NCI-H1105 (cell line): ENCODE results near the gene CSF3.
"Not testable (repeated sequence)": the region's sequence is repeated elsewhere in the genome, so short reads cannot be mapped to it uniquely, and the experiment has no call there.

Source experiments
- DNase-seq: peaks from one replicate; lab custom pipeline; 2025; lab: John Stamatoyannopoulos, UW

CSF3 gene

DNA sequence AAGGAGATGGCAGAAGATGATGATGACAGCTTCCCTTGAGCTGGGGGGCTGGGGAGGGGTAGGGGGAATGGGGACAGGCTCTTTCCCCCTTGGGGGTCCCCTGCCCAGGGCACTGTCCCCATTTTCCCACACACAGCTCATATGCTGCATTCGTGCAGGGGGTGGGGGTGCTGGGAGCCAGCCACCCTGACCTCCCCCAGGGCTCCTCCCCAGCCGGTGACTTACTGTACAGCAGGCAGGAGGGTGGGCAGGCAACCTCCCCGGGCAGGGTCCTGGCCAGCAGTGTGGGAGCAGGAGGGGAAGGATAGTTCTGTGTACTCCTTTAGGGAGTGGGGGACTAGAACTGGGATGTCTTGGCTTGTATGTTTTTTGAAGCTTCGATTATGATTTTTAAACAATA lies 17.7 kb upstream of the CSF3 start:
- DNase-seq: no peak

DNA sequence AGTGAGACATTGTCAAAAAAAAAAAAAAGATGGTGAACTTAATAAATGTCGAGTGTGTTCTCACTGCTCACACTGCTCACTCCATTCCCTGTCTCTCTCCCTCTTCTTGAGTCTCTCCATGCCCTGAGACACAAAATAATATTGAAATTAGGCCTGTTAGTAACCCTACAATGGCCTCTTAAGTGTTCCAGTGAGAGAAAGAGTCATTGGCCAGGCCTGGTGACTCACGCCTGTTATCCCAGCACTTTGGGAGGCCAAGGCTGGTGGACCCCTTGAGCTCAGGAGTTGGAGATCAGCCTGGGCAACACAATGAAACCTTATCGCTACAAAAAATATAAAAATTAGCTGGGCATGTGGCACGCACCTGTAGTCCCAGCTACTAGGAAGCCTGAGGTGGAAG lies 16.2 kb upstream of the CSF3 start:
- DNase-seq: no peak

DNA sequence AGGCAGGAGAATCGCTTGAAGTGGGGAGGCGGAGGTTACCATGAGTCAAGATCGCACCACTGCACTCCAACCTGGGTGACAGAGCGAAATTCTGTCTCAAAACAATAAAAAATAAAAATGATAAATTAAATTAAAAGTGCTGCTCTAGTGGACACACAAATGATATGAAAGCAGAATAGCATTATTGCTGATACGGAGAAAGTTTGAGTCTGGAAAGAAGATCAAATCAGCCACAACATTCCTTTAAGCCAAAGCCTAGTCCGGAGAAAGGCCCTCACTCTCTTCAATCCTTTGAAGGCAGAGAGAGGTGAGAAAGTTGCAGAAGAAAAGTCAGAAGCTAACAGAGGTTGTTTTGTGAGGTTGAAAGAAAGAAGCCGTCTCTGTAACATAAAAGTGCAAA lies 15.1 kb upstream of the CSF3 start:
- no peak for DNase-seq

DNA sequence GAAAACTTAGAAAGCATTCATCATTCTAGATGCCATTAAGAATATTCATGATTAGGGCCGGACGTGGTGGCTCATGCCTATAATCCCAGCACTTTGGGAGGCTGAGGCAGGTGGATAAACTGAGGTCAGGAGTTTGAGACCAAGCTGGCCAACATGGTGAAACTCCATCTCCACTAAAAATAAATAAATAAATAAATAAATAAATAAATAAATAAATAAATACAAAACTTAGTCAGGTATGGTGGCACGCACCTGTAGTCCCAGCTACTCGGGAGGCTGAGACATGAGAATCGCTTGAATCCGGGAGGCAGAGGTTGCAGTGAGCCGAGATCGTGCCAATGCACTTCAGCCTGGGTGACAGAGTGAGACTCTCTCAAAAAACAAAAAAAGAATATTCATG lies 13.9 kb upstream of the CSF3 start:
- DNase-seq: not testable (repeated sequence)

DNA sequence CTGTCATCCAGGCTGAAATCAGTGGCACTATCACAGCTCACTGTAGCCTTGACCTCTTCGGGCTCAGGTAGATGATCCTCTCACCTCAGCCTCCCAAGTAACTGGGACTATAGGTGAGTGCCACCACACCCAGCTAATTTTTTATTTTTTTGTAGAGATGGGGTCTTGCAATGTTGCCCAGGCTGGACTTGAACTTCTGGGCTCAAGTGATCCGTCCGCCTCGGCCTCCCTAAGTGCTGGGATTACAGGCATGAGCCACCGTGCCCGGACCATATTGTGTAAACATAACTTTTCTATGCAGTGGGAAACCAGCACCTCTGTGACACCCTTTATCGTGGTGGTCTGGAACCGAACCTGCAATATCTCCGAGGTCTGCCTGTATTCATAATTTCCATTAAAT lies 11.2 kb upstream of the CSF3 start:
- DNase-seq: no peak

DNA sequence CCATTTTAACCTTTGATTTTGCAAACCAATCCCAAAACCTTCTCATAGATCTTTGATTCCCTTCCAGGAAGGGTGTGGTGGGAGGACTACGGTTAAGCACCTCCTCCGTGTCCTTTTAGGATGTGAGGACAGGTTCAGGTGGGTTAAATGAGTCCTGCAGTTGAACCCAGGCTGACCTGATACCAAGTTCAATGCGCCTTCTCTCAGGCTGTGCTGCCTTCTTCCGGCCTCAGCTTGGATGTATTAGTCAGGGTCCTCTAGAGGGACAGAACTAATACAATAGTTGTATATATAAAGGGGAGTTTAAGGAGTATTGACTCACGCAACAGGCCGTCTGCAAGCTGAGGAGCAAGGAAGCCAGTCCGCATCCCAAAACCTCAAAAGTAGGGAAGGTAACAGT lies 10.5 kb upstream of the CSF3 start:
- no peak for DNase-seq

DNA sequence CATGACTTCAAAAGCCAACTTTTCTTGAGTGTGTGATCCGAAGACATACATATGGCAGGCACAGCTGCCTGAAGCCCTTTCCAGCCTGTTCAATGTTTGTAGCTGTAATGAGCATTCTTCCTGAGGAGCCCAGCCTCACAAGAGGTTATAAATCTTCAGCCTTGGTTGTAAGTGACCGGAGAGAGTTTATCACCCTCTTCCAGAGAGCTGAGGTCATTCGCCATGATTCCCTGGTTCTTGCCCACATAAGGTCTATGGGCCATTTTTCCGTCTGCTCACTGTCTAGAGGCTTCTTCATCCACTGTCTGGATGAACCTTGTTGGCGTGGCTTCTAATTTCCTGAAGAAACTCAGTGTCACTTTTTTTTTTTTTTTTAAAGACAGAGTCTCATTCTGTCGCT lies 9.7 kb upstream of the CSF3 start:
- DNase-seq: no peak

DNA sequence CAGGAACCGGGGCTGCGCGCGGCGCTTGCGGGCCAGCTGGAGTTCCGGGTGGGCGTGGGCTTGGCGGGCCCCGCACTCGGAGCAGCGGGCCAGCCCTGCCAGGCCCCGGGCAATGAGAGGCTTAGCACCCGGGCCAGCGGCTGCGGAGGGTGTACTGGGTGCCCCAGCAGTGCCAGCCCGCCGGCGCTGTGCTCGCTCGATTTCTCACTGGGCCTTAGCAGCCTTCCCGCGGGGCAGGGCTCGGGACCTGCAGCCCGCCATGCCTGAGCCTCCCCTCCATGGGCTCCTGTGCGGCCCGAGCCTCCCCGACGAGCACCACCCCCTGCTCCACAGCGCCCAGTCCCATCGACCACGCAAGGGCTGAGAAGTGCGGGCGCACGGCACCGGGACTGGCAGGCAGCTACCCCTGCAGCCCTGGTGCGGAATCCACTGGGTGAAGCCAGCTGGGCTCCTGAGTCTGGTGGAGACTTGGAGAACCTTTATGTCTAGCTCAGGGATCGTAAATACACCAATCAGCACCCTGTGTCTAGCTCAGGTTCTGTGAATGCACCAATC lies 4.2 kb upstream of the CSF3 start:
- DNase-seq: not testable (repeated sequence)

DNA sequence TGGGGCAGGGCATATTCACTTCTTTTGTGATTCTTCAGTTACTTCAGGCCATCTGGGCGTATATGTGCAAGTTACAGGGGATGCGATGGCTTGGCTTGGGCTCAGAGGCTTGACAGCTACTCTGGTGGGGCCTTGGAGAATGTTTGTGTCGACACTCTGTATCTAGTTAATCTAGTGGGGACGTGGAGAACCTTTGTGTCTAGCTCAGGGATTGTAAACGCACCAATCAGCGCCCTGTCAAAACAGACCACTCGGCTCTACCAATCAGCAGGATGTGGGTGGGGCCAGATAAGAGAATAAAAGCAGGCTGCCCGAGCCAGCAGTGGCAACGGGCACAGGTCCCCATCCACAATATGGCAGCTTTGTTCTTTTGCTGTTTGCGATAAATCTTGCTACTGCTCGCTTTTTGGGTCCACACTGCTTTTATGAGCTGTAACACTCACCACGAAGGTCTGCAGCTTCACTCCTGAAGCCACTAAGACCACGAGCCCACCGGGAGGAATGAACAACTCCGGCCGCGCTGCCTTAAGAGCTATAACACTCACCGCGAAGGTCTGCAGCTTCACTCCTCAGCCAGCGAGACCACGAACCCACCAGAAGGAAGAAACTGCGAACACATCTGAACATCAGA lies 3.1 kb upstream of the CSF3 start:
- DNase-seq: not testable (repeated sequence)

DNA sequence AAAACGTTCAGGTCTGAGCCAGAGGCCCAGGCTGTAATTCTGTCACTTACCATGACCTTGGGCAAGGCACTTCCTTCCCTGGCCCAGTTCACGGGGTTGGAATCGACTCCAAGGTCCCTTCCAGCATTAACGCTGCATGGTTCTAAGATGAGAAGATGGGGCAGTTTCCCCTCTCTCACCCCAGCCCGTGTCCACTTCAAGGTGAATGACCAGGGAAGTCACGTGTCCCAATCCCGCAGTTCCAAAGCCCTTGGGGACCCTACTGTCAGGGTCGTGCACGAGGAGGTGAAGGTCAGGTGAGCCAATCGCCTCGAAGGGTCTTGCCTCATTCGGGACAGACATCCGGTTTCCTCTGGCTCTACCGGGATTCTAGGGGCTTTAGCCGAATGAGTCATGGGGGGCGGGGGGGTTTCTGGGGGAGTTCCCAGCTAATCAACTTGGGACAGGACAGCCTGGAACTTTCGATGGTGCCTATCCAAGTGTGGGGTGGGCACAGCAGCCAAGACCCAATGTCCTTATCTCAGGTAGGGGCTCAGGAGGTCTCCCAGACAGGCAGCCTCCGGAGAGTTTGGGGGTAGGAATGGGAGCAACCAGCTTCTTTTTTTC lies 762 bp upstream of the CSF3 start:
- DNase-seq: no peak

DNA sequence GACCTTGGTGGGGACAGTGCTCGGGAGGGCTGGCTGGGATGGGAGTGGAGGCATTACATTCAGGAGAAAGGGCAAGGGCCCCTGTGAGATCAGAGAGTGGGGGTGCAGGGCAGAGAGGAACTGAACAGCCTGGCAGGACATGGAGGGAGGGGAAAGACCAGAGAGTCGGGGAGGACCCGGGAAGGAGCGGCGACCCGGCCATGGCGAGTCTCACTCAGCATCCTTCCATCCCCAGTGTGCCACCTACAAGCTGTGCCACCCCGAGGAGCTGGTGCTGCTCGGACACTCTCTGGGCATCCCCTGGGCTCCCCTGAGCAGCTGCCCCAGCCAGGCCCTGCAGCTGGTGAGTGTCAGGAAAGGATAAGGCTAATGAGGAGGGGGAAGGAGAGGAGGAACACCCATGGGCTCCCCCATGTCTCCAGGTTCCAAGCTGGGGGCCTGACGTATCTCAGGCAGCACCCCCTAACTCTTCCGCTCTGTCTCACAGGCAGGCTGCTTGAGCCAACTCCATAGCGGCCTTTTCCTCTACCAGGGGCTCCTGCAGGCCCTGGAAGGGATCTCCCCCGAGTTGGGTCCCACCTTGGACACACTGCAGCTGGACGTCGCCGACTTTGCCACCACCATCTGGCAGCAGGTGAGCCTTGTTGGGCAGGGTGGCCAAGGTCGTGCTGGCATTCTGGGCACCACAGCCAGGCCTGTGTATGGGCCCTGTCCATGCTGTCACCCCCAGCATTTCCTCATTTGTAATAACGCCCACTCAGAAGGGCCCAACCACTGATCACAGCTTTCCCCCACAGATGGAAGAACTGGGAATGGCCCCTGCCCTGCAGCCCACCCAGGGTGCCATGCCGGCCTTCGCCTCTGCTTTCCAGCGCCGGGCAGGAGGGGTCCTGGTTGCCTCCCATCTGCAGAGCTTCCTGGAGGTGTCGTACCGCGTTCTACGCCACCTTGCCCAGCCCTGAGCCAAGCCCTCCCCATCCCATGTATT lies 1.1 kb downstream of the CSF3 start:
- no peak for DNase-seq

DNA sequence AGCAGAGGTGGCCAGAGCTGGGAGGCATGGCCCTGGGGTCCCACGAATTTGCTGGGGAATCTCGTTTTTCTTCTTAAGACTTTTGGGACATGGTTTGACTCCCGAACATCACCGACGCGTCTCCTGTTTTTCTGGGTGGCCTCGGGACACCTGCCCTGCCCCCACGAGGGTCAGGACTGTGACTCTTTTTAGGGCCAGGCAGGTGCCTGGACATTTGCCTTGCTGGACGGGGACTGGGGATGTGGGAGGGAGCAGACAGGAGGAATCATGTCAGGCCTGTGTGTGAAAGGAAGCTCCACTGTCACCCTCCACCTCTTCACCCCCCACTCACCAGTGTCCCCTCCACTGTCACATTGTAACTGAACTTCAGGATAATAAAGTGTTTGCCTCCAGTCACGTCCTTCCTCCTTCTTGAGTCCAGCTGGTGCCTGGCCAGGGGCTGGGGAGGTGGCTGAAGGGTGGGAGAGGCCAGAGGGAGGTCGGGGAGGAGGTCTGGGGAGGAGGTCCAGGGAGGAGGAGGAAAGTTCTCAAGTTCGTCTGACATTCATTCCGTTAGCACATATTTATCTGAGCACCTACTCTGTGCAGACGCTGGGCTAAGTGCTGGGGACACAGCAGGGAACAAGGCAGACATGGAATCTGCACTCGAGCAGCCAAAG lies 2.3 kb downstream of the CSF3 start:
- DNase-seq: no peak

DNA sequence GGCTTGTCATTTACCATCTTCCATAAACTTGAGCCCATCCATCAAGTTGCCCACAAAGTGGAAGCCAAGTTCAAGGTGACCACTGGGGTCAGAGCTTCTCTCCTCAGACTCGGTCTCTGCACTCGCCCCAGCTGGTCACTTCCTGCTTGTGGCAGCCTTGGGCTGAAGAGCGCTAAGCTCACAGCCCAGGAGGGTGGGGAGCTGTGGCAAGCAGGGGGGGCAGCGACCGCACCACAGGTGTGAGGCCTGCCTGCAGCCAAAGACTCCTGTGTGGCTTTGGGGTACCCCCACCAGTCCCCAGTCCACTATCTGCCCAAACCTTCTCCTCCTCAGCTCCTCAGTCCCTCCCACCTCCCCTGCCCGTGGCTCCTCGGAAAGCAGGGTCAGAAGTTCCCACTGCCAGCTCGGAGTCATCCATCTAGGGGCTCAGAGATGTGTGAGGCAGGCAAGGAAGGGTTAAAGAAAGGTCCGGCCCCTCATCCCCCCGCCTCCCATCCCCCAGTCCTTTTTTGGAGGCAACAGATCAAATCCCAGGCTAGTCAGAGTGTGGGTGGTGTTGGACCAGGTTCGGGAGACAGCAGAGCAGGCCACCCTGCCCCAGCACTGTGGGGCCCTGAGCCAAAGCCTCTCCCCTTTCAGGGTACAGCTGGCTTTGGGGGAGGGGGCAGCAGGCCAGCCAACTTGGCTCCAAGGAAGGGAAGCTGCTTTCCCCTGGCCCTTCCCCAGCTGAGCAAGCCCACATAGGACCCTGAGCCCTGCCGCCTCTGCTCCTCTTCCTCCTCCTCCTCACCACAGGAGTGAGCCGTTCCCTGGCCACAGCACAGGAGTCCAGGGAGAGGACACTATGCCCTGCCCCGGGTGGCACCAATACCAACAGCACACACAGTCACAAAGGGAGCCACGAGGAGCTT lies 3.2 kb downstream of the CSF3 start:
- no peak for DNase-seq

DNA sequence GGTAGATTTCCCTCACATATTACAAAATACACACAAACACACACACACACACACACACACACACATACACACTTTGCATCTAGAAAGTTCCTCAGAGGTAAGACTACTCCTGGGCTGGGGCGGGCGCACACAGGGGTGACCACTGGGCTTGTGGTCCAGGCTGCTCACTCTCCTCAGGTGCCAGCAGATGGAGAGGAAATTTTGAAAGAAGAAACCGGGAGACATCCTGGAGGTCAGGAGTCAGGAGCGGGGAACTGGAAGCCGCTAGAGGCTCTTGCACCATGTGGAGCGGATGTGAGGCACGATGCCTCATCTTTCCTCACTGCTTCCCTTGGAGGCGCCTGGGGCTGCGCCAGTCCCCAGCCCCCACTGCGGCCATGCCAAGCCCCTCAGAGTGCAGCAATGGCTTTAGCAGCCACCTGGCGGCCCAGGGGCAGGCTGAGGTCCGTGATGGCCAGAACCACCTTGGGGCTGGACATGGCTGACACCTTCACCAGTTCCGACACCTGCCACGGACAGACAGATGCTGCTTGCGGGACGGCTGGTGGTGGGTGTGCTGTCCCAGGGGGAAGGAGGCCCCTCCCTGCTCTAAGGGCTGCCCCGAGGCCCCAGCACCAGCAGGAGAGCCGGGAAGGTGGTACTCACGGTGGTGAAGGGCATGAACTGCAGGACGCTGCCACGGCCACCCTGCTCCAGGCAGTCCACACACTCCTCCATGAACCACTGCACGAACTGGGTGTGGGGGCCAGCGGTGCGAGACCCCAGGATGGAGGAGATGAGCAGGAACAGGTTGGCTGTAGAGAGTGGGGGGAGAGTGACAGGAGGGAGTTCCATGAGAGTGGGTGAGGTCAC lies 4.1 kb downstream of the CSF3 start:
- no peak for DNase-seq

DNA sequence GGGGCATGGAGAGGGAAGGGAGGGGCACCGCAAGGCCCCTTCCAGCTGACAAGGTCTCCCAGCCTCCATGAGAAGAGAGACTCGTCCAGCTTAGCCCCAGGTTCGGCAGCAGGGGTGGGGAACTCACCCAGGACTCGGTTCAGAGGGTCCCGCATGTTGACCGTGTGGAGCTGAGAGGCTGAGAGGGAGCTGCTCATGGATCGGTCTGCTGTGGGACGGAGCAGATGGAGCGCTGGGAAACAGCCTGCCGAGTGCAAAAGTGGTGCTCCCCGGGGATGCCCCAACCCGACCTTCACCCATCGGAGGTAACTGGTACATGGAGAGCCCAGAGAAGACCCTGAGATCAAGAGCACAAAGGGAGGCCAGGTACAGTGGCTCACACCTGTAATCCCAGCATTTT lies 4.9 kb downstream of the CSF3 start:
- DNase-seq: no peak

DNA sequence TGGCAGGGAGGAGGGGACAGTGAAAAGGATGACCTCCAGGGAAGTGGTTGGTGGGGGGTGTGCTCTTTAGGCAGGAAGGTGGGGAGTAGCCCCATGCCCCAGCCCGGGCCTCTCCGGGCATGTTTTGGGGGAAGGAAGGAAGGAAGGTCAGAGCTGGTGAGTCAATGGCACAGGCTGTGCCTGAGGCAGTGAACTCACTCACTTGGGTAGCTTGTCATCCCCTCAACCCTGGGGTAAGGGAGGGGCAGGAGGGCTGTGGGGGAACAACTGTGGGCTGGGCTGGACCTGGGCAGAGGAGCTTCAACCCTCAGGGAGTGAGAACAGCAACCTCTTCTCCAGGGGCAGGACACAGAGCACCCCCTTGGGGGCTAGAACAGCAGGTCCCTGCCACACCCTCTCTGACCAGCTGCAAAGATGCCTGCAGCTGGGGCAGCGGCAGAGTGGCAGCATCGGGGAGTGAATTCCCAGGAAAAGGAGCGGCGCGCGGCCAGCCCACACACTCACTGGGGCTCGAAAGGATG lies 6.3 kb downstream of the CSF3 start:
- no peak for DNase-seq

DNA sequence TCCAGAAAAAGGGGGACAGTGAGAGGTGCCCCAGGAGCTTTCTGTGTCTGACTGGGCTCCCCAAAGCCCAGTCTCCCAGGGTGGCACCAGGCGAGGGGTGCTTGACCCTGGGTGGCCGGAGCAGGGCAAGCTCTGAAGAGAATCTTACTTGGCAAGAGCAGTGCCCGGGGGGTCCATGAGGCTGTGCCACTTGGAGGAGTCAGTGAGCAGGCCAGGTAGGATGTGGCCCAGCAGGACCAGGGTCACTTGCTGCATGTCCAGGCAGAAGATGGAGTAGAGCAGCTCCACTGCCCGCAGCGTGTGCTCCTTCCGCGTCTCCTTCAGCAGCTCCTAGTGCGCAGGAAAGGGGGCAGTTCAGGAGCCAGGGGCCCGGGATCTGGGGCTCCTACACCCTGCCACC lies 7.3 kb downstream of the CSF3 start:
- DNase-seq: no peak

DNA sequence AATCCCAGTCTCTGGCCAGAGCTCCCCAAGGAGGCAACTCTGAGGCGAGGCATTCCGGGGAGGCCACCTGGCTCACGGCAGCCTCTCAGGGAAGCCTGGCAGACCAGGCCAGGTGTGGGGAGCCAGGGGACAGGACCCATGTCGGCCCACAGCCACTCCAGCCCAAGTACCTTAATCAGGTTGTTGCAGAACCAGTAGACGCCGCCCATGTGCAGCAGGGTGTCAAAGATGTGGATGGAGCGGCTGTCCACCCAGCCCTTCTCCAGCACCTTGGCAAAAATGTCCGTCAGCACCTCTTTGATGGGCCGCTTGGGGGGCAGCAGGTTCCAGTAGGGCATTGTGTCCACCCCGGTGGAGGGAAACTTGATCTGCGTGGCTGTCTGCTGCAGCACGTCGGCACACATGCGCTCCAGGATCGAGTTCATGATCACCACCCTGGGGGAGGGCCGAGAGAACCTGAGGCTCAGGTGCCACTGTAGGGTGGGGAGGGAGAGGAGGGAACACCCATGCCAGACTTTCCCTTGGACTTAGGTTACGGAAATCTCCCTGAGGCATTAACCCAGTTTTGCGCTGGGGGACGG lies 7.8 kb downstream of the CSF3 start:
- DNase-seq: no peak

DNA sequence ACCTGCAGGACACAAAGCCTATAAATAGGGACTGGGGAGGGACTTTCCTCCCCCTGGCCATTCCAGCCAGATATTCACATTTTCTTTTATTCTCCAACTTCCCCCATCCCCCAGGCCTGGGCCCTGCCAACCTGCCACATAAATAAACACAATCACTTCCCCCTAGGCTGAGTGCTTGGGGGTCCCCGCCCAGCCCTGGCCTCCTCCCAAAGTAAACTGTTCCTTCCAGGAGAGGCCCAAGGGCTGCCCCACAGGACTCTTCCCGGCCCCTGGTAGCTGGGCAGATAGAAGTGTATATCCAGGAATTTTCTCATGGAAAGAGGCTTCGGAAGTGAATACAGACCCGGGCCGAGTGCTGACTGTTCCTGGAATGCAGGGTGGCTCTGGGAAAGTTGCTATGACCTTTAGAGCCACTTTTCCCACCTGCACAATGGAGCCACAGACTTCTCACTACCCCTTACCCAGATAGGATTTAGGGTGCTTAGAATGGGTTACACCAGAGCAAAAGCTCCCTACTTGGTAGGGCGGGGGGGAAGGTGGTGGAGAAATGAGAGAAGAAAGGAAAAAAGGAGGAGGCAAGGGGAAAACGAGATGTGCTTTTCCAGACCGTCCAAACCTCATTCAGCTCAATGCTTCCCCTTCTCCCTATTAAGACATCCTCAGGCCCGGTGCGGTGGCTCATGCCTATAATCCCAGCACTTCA lies 8.5 kb downstream of the CSF3 start:
- no peak for DNase-seq
